ENCODE measurements around the gene MFSD2A. TPM values are rescaled to one million over a fixed set of nuclear protein-coding genes. Genes with fewer than 3 reads are reported as not detected.
"Not testable (repeated sequence)": the region's sequence is repeated elsewhere in the genome, so short reads cannot be mapped to it uniquely, and the experiment has no call there.

Gene MFSD2A
- total RNA-seq, 1 donor from 2014 or later = 0.81 TPM

GRCh38 chr1:40004857-40005256 is 49.9 kb downstream of the MFSD2A start:
- no peaks in the 10 kb centered on the region for H3K36me3 Mint-ChIP-seq (ENCODE audit: unreplicated experiment)
- TF ChIP-seq, protein P1, sequence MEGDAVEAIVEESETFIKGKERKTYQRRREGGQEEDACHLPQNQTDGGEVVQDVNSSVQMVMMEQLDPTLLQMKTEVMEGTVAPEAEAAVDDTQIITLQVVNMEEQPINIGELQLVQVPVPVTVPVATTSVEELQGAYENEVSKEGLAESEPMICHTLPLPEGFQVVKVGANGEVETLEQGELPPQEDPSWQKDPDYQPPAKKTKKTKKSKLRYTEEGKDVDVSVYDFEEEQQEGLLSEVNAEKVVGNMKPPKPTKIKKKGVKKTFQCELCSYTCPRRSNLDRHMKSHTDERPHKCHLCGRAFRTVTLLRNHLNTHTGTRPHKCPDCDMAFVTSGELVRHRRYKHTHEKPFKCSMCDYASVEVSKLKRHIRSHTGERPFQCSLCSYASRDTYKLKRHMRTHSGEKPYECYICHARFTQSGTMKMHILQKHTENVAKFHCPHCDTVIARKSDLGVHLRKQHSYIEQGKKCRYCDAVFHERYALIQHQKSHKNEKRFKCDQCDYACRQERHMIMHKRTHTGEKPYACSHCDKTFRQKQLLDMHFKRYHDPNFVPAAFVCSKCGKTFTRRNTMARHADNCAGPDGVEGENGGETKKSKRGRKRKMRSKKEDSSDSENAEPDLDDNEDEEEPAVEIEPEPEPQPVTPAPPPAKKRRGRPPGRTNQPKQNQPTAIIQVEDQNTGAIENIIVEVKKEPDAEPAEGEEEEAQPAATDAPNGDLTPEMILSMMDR (IDR thresholded peaks at IDR 0.05) = no peak
- H3K9me3 Mint-ChIP-seq (ENCODE audit: unreplicated experiment) = no peaks in the 10 kb centered on the region
- no peak overlapping the region for H3K4me3 Mint-ChIP-seq (ENCODE audit: unreplicated experiment)
- DNase-seq (ENCODE audit: extremely low spot score, unreplicated experiment) = peak; percentile 6
- peaks cover 5% of the 10 kb centered on the region for H3K4me1 Mint-ChIP-seq (ENCODE audit: unreplicated experiment)
- H3K27me3 Mint-ChIP-seq (ENCODE audit: unreplicated experiment) = peaks cover 28% of the 10 kb centered on the region
- no peak overlapping the region for H3K27ac Mint-ChIP-seq (ENCODE audit: unreplicated experiment)

- not testable (repeated sequence) for H3K9me3 Mint-ChIP-seq (ENCODE audit: unreplicated experiment); H3K36me3 Mint-ChIP-seq (ENCODE audit: unreplicated experiment); H3K27ac Mint-ChIP-seq (ENCODE audit: unreplicated experiment); H3K4me1 Mint-ChIP-seq (ENCODE audit: unreplicated experiment); DNase-seq (ENCODE audit: extremely low spot score, unreplicated experiment); H3K4me3 Mint-ChIP-seq (ENCODE audit: unreplicated experiment)
- H3K27me3 Mint-ChIP-seq (ENCODE audit: unreplicated experiment) = peaks cover 24% of the 10 kb centered on the region
Measured at GRCh38 chr1:40007481-40008034, 52.6 kb downstream of the MFSD2A start.

DNA sequence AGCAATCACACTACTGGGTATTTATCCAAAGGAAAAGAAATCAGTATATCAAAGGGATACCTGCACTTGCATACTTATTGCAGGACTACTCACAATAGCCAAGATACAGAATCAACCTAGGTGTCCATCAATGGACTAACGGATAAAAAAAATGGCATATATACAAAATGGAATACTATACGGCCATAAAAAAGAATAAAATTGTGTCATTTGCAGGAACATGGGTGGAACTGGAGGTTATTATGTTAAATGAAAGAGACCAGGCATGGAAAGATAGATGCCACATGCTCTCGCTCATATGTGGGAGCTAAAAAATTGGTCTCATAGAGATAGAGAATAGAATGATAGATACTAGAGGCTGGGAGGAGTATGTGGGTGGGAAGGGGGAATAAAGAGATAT is 56.3 kb downstream of the MFSD2A start:
- no peak overlapping the region for H3K4me3 Mint-ChIP-seq (ENCODE audit: unreplicated experiment)
- TF ChIP-seq, protein P1 (IDR thresholded peaks at IDR 0.05) = no peak
- peaks cover 8% of the 10 kb centered on the region for H3K4me1 Mint-ChIP-seq (ENCODE audit: unreplicated experiment)
- H3K36me3 Mint-ChIP-seq (ENCODE audit: unreplicated experiment) = no peaks in the 10 kb centered on the region
- H3K27me3 Mint-ChIP-seq (ENCODE audit: unreplicated experiment) = peaks cover 7% of the 10 kb centered on the region
- H3K9me3 Mint-ChIP-seq (ENCODE audit: unreplicated experiment) = no peaks in the 10 kb centered on the region
- no peak for DNase-seq (ENCODE audit: extremely low spot score, unreplicated experiment)
- H3K27ac Mint-ChIP-seq (ENCODE audit: unreplicated experiment) = no peak overlapping the region

- Mint-ChIP-seq H3K4me1 (ENCODE audit: unreplicated experiment) (peaks cover 8% of the 10 kb centered on the region), H3K27ac (ENCODE audit: unreplicated experiment) (no peak overlapping the region), H3K27me3 (ENCODE audit: unreplicated experiment) (peaks cover 3% of the 10 kb centered on the region), H3K4me3 (ENCODE audit: unreplicated experiment) (no peak overlapping the region), H3K9me3 (ENCODE audit: unreplicated experiment) (no peaks in the 10 kb centered on the region), H3K36me3 (ENCODE audit: unreplicated experiment) (no peaks in the 10 kb centered on the region)
- TF ChIP-seq, protein P1 (IDR thresholded peaks at IDR 0.05) = no peak
- no peak for DNase-seq (ENCODE audit: extremely low spot score, unreplicated experiment)
Measured at GRCh38 chr1:40014253-40014706, 59.3 kb downstream of the MFSD2A start.

DNA sequence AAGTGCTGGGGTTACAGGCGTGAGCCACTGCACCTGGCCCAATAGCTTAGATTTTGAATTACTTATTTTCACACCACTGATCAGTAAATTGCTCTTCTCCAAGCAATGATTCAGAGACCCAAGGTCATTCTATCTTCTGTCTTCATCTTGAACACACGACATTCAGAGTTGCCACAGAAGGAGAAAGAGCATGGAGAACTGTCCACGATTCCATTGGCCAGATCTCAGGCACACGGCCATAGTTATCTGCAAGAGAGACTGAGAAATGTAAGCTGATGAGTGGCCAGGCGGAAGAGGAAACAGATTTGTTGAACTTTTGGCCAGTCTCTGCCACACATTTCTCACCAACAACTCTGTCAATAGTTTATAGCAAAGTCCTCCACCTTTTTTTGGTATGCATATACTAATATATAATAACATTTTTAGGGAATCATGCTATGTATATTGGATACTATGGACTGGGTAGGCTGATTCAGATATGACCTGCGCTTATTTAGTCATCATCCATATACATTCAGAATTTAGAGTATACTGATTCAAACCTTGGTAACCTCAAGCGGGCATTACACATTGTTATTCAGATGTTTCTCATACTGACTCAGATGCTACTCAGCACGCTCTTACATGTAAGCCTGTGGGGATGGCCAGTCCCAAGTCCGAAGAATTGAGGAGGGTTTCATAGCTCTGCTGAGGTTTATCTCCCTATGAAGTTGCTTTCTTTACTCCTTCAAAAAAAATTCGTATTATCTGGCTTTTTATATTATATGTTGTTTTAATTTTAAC is 60.1 kb downstream of the MFSD2A start:
- no peak overlapping the region for H3K4me3 Mint-ChIP-seq (ENCODE audit: unreplicated experiment)
- TF ChIP-seq, protein P1 (IDR thresholded peaks at IDR 0.05) = no peak
- H3K27ac Mint-ChIP-seq (ENCODE audit: unreplicated experiment) = no peak overlapping the region
- no peak for DNase-seq (ENCODE audit: extremely low spot score, unreplicated experiment)
- H3K36me3 Mint-ChIP-seq (ENCODE audit: unreplicated experiment) = no peaks in the 10 kb centered on the region
- no peaks in the 10 kb centered on the region for H3K9me3 Mint-ChIP-seq (ENCODE audit: unreplicated experiment)
- H3K27me3 Mint-ChIP-seq (ENCODE audit: unreplicated experiment) = no peaks in the 10 kb centered on the region
- peaks cover 8% of the 10 kb centered on the region for H3K4me1 Mint-ChIP-seq (ENCODE audit: unreplicated experiment)
